Measurements from ENCODE around the gene HLA-DOB. TPM values are rescaled to one million over a fixed set of nuclear protein-coding genes. Genes with fewer than 3 reads are reported as not detected.
"Not testable (repeated sequence)": the region's sequence is repeated elsewhere in the genome, so short reads cannot be mapped to it uniquely, and the experiment has no call there.

Gene HLA-DOB
- polyA plus RNA-seq, 10 donors: 0.15 to 0.61 (median 0.25) TPM; not detected in 3

DNA sequence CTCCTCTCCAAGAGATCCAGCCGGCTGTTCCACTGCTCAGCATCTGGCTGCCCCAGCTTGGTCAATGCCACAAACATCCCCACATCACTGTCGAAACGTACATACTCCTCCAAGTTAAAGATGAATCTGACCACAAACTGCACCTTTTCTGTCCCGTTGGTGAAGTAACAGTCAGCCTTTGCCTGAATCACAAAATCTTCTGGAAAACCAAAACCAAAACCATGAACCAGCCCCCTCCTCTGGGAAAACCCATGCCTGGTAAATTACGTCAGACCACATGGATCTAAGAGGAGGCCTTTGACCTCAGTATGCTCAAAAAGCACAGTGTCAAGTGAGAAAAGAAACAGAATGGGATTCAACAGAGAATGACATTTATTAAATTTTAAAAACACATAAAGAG is 1.7 kb downstream of the HLA-DOB start:
- peak in 1 of 3 donors; percentile 11 for DNase-seq

DNA sequence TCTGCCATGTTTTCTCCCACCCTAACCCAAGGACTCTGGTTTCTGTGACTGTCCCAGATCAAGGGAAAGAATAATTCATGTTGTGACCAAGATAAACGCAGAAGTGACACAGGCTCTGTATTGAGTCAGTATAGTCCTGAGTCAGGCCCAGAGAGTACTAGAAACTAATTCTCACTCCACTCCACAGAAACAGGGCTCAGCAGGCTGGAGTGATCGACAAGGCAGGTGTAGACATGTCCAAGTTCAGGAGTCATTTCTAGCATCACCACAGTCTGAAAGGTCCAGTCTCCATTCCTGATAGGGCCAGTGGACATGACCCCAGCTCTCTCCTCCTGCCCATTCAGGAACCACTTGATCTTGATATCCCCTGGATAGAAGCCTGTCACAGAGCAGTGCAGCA is 2.7 kb downstream of the HLA-DOB start:
- no peak for DNase-seq

- DNase-seq: peak in 1 of 3 donors; percentile 8
Measured at GRCh38 chr6:32809171-32809570, 7.6 kb downstream of the HLA-DOB start.

DNA sequence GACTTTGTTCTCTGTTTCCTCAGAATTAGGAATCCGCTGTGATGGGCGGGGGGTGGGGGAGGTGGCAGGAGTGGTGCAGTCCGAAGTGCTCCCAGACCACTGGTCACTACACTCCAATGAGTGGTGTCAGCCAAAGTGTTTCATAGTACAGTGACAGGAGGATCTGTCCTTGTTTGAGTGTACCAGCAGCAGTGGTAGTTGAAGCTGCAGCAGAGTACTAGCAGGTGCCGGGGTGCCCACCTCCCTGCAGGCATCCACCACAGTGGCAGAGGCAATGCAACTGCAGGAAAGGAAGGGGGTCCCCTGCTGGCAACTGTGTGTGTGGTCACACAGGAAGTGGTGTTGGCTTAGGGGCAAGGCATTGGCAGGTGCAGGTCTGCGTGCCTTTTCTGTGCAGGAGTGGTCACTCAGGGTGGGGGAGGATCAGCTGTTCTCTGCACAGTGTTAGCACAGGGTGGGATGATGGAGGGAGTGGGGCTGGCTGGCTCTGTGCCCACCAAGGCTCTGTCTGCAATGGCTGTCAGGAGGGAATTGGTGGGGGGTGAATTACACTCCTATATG is 9.7 kb downstream of the HLA-DOB start:
- DNase-seq: no peak

- DNase-seq: not testable (repeated sequence)
Measured at GRCh38 chr6:32805404-32805803, 11.4 kb downstream of the HLA-DOB start.

DNA sequence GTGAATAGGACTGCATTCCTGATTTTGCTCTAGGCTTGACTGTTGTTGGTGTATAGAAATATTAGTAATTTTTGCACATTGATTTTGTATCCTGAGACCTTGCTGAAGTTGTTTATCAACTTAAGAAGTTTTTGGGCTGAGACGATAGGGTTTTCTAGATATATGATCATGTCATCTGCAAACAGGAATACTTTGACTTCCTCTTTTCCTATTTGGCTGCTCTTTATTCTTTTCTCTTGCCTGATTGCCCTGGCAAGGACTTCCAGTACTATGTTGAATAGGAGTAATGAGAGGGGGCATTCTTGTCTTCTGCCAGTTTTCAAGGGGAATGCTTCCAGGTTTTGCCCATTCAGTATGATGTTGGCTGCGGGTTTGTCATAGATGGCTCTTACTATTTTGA is 13.4 kb downstream of the HLA-DOB start:
- DNase-seq: no peak

- DNase-seq: no peak
Measured at GRCh38 chr6:32799740-32800139, 17.1 kb downstream of the HLA-DOB start.

- no peak for DNase-seq
Measured at GRCh38 chr6:32799168-32799567, 17.6 kb downstream of the HLA-DOB start.

DNA sequence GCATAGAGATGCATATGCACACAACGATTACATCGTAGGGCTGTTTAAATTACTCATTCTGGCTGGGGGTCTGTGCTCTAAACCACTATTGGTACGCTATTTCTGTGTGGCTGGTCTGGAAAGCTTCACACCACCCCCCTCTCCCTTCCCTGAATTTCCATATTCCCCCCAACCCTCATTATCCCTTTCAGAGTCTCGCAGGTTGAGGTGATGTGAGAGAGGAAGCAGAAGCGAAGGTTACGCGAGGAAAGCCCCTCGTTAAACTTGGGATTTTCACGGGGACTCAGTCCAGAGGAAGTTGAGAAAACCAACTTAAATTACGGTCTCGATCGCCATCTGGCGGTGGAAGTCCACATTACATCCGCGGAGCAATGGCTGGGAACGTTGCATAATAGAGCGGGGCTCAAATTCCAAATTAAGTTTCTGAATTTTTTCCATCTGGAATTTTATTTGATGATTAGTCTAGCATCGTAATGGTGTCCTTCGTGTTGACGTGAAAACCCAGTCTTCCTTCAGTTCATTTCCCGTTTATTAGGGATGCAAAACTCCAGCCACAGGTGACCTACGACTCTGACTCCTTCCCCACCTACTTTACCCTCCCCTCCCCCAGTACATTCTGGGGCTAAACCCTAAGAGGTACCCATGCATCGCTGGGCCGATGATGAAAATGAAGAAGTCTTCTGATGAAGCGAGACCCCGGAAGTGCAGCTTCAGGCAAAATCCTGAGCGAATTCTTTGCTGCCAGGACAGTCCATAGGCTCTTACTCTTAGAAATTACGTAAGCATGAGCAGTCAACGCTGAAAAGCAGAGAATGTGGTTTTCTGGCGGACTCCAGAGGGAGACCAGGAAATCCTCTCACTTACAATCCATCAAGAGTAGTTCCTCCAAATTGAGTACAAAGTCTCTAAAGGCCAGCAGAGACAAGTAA is 19.7 kb downstream of the HLA-DOB start:
- DNase-seq: peak; percentile 53 to 84 (median 78)

DNA sequence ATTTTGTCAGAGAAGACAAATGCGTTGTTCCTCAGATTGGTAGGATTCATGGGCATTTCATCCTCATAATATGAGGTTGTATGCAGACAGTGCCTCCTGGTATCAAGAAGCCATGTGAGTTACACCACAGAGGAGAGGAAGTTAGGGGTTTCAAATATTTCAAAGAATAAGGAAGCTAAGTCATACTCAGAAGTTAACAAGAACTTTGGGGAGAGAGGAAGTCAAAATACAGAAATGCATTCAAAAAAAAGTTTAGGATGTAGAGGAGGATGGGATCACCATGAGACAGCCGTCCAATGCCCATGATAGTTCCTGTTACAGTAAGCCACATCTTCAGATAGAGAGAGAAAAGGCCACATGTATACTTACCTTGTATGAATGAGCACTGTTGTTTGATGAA is 22.3 kb downstream of the HLA-DOB start:
- DNase-seq: peak in 1 of 3 donors; percentile 9

DNA sequence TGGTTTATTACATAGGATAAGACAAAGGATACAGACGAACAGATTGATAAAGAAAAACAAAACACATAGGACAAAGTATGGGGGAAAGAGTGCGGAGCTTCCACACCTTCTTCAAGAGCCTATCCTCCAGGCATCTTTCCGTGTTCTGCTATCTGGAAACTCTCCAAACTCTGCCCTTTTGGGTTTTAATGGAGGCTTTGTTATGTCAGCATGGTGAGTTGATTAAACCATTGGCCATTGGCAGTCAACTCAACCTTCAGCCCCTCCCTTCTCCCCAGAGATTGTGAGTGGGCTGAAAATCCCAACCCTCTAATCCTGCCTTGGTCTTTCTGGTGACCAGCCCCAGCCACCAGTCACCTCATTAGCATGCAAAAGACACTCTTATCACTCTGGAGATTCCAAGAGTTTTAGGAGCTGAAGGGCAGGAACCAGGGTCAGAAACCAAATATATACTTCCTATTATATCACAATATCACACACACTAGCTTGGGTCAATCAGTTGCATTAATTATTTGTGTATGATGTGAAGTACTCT is 23.8 kb downstream of the HLA-DOB start:
- no peak for DNase-seq

- DNase-seq: no peak
Measured at GRCh38 chr6:32790306-32790705, 26.5 kb downstream of the HLA-DOB start.

GRCh38 chr6:32785781-32786533 is 30.8 kb downstream of the HLA-DOB start:
- peak; percentile 46 to 76 (median 54) for DNase-seq

DNA sequence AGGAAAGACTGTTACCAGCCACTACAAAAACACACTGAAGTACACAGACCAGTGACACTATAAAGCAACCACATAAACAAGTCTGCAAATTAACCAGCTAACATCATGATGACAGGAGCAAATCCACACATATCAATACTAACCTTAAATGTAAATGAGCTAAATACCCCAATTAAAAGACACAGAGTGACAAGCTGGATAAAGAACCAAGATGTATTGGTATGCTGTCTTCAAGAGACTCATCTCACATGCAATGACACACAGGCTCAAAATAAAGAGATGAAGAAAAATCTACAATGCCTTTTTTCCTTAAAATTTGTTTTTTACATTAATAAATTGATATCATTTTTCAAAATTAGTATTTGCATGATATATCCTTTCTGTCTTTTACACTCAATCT is 33.9 kb downstream of the HLA-DOB start:
- not testable (repeated sequence) for DNase-seq

GRCh38 chr6:32779036-32779435 is 37.8 kb downstream of the HLA-DOB start:
- DNase-seq: no peak

- DNase-seq: no peak
Measured at GRCh38 chr6:32775071-32775470, 41.7 kb downstream of the HLA-DOB start.

- no peak for DNase-seq
Measured at GRCh38 chr6:32774426-32774825, 42.4 kb downstream of the HLA-DOB start.

- no peak for DNase-seq
Measured at GRCh38 chr6:32772656-32773055, 44.1 kb downstream of the HLA-DOB start.

DNA sequence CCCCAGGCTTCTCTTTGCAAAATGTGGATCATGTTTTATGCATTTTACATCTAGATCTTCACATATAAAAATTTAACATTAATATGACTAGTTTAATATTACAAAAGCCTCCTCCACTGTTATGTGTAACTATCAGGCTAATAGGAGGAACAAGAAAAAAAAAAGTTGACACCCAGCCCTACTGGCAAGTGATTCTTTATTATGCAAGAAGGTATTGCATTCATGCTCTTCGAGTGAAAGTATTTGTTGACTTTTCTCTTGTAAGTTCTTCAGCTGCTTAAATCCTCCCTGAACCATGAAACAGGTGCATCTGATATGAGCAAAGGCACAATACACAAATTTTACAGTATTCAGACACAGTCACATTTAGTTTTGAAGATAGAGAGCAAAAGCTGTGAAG is 52.8 kb downstream of the HLA-DOB start:
- DNase-seq: no peak

- DNase-seq: no peak
Measured at GRCh38 chr6:32763421-32763820, 53.4 kb downstream of the HLA-DOB start, which contains the start of gene HLA-DQB2. Gene HLA-DQB2 (minus strand): TSS chr6:32763532. CDS start chr6:32763470, 62 bp downstream.
